Liver (tissue), 9 donors: ENCODE measurements around the gene TMSB4X. TPM values are rescaled to one million over a fixed set of nuclear protein-coding genes. Genes with fewer than 3 reads are reported as not detected.

Experiments
- DNase-seq: peaks from one replicate; pipeline ENCODE4 v3.0.0-alpha.2; 2017; ENCODE audit warnings: low spot score
- H3K27ac ChIP-seq, 2 donors: one replicate each; pipeline ENCODE4 v1.7.0; 2013; ENCODE audit warnings: inconsistent platforms in 2 of 2, low read length in 2 of 2, control low read depth in 1 of 2, low read depth in 1 of 2, mild to moderate bottlenecking in 1 of 2
- H3K27me3 ChIP-seq, 4 donors: one replicate each; pipeline versions ENCODE4 v1.6.1 to v1.7.0; 2013; ENCODE audit warnings: low read length in 3 of 4, inconsistent platforms in 1 of 4, mild to moderate bottlenecking in 1 of 4, moderate library complexity in 1 of 4; ENCODE audit not compliant: control insufficient read depth in 4 of 4, insufficient read depth in 4 of 4
- H3K36me3 ChIP-seq, 4 donors: one replicate each; pipeline versions ENCODE4 v1.6.1 to v1.7.0; 2013; ENCODE audit warnings: low read length in 3 of 4, mild to moderate bottlenecking in 3 of 4, low read depth in 1 of 4, moderate library complexity in 1 of 4; ENCODE audit not compliant: control insufficient read depth in 4 of 4, insufficient read depth in 3 of 4
- H3K4me1 ChIP-seq, 4 donors: one replicate each; pipeline versions ENCODE4 v1.6.1 to v1.7.0; 2013; ENCODE audit warnings: low read length in 3 of 4, mild to moderate bottlenecking in 3 of 4, moderate library complexity in 1 of 4; ENCODE audit not compliant: control insufficient read depth in 4 of 4, insufficient read depth in 4 of 4
- H3K4me3 ChIP-seq, 3 donors: one replicate each; pipeline versions ENCODE4 v1.6.1 to v1.7.0; 2013; ENCODE audit warnings: low read length in 3 of 3, control low read depth in 1 of 3, low read depth in 1 of 3, mild to moderate bottlenecking in 1 of 3
- H3K9ac ChIP-seq, 2 donors: one replicate each; pipeline ENCODE4 v1.7.0; 2013; ENCODE audit warnings: low read length in 2 of 2, mild to moderate bottlenecking in 2 of 2, moderate library complexity in 2 of 2, control low read depth in 1 of 2, low read depth in 1 of 2
- H3K9me3 ChIP-seq, 4 donors: one replicate each; pipeline versions ENCODE4 v1.6.1 to v1.7.0; 2013; ENCODE audit warnings: low read length in 3 of 4; ENCODE audit not compliant: control insufficient read depth in 4 of 4
- FOXA2 ChIP-seq: IDR thresholded peaks from 2 replicates; pipeline ENCODE4 v1.6.1; 2016; ENCODE audit warnings: antibody characterized with exemption
- GABPA ChIP-seq, 2 donors: IDR thresholded peaks in 1 of 2; conservative IDR thresholded peaks in 1 of 2; 2 replicates each; pipeline ENCODE4 v1.6.1; 2016; ENCODE audit warnings: antibody characterized with exemption in 2 of 2, mild to moderate bottlenecking in 1 of 2, moderate library complexity in 1 of 2
- HNF4A ChIP-seq, 2 donors: conservative IDR thresholded peaks; 2 replicates each; pipeline ENCODE4 v1.6.1; 2016; ENCODE audit warnings: antibody characterized with exemption in 2 of 2, mild to moderate bottlenecking in 2 of 2
- HNF4G ChIP-seq: IDR thresholded peaks from 2 replicates; pipeline ENCODE4 v1.6.1; 2016; ENCODE audit warnings: antibody characterized with exemption
- JUND ChIP-seq, 2 donors: IDR thresholded peaks; 2 replicates each; pipeline ENCODE4 v1.6.1; 2016; ENCODE audit warnings: antibody characterized with exemption in 2 of 2
- MAX ChIP-seq: IDR thresholded peaks from 2 replicates; pipeline ENCODE4 v1.6.1; 2016; ENCODE audit warnings: antibody characterized with exemption
- NR2F2 ChIP-seq: IDR thresholded peaks from 2 replicates; pipeline ENCODE4 v1.6.1; 2016; ENCODE audit warnings: antibody characterized with exemption
- RAD21 ChIP-seq, 2 donors: IDR thresholded peaks; 2 replicates each; pipeline ENCODE4 v1.6.1; 2016; ENCODE audit warnings: antibody characterized with exemption in 2 of 2, mild to moderate bottlenecking in 2 of 2
- REST ChIP-seq: IDR thresholded peaks from 2 replicates; pipeline ENCODE4 v1.6.1; 2016; ENCODE audit warnings: antibody characterized with exemption, mild to moderate bottlenecking
- RXRA ChIP-seq, 2 donors: IDR thresholded peaks; 2 replicates each; pipeline ENCODE4 v1.6.1; 2017 to 2018; ENCODE audit warnings: antibody characterized with exemption in 2 of 2, mild to moderate bottlenecking in 1 of 2
- SP1 ChIP-seq: IDR thresholded peaks from 2 replicates; pipeline ENCODE4 v1.6.1; 2018; ENCODE audit warnings: antibody characterized with exemption, mild to moderate bottlenecking
- TAF1 ChIP-seq: conservative IDR thresholded peaks from 2 replicates; pipeline ENCODE4 v1.6.1; 2016; ENCODE audit warnings: antibody characterized with exemption, mild to moderate bottlenecking
- WGBS: extraction: QIAGEN DNeasy Blood & Tissue Kit; methylation state at CpG from one replicate; pipeline ENCODE4 v1.1.7; 2013; 5-methylcytosine and 5-hydroxymethylcytosine counted together
- polyA plus RNA-seq, 2 donors: library from polyadenylated mRNA; stranded (reverse) in 1 of 2; unstranded in 1 of 2; fragments of 200-250 nt in 1 of 2; fragments of >200 nt in 1 of 2; fragmentation: Nextera tagmentation in 1 of 2; extraction: Ambion mirVana in 1 of 2; gene quantifications; one replicate each; pipeline versions ENCODE4 v1.2.1 to v1.2.3, GENCODE V29; 2013 to 2015
- total RNA-seq, 2 donors: library from RNA; depleted of rRNA; stranded (reverse); fragments of >200 nt; gene quantifications; one replicate each; pipeline ENCODE4 v1.2.3, GENCODE V29; 2014
- TF ChIP-seq, protein P1 (sequence below): IDR thresholded peaks from 2 replicates; pipeline ENCODE4 v1.6.1; 2016; ENCODE audit warnings: antibody characterized with exemption
- donor health status: healthy.
- donor health status: healthy.
- donor health status: healthy.
- donor health status: healthy.
- donor health status: healthy.

TMSB4X gene
- total and polyA plus RNA-seq, 4 donors: 658 to 1,704 (median 816) TPM

DNA sequence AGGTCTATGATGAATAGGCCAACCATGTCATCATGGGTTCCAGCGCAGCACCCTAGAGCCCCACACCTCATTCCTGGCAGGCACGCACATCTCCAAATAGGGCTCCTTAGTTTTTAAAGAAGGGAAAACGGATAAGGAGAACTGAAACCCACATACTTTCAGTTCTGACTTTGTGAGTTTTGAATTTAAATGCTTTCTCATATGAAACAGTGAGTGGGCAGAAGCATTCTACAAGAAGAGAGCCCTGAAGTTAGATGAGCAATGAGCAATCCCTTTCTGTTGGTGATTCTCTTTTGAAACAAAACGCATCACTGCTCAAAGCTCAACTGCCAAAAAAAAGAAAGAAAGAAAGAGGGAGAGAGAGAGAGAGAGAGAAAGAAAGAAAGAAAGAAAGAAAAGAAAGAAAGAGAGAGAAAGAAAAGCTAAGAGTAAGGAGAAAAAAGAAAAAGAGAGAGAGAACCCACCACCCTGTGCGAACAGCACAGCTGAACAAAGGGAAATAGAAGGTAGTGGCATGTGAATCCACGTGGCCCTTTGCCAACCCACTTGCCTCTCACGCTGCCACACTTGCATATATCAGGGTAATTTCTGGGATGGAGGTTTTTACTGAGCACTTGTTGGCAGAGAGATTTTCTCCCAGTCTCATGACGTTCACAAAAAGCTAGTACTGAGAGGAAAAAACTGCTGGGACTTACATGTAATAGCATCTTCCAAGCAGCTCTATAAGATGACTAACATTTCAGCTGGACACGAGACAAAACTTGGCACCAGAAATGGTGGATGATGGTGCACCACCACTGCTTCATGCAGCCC lies 31.0 kb downstream of the TMSB4X start:
- Histone ChIP-seq H3K4me1 (peaks cover 0 to 10% (median 5%) of the 10 kb centered on the region in 4 donors), H3K36me3 (no peaks in the 10 kb centered on the region), H3K9me3 (no peaks in the 10 kb centered on the region), H3K4me3 (no peak overlapping the region), H3K27me3 (no peaks in the 10 kb centered on the region), H3K9ac (no peak overlapping the region), H3K27ac (no peak overlapping the region)
- 72% methylated on average over 9 of the region's 9 CpGs for WGBS
- no peak for DNase-seq
- TF ChIP-seq GABPA (IDR thresholded peaks at IDR 0.05 in 1 of 2, conservative IDR thresholded peaks at IDR 0.05 in 1 of 2): no peak
- no peak for TF ChIP-seq TAF1
- no peak for TF ChIP-seq SP1
- TF ChIP-seq RAD21 (IDR thresholded peaks at IDR 0.05): no peak
- TF ChIP-seq JUND (IDR thresholded peaks at IDR 0.05): no peak
- TF ChIP-seq NR2F2: no peak

DNA sequence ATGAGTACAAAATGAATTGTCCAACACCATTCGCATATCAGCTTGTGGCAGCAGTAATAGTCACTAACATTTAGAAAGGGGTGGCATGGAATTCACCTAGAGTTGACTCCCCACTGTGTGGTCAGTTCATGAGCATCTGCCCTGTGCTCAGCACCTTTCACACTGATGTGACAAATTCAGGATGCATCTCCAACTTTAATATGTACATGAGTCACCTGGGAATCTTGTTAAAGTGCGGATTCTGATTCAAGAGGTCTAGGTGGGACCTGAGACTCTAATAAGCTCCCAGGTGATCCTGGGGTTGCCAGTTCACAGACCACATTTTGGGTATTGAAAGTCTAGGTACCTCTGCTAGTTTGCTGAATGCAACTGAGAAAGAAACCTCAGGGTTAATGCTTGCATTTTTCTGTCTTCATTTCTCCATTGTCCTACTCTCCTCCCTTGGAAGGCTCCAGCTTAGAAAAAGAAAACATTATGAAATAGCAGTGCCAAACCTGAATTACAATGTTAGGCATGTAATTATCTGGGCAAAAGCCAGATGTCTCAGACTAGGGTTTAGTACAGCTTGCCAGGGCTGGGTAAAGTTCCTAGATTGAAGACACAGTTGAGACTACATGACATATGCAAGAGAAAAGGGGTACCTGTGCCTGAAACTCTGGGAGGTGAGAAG lies 32.7 kb downstream of the TMSB4X start:
- Histone ChIP-seq H3K27me3 (no peaks in the 10 kb centered on the region), H3K9ac (no peak overlapping the region), H3K27ac (no peak overlapping the region), H3K36me3 (no peaks in the 10 kb centered on the region), H3K4me3 (no peak overlapping the region), H3K4me1 (peaks cover 0 to 10% (median 5%) of the 10 kb centered on the region in 4 donors), H3K9me3 (no peaks in the 10 kb centered on the region)
- DNase-seq: no peak
- 97% methylated on average over 2 of the region's 2 CpGs for WGBS
- peak in 1 of 2 donors; percentile 3 for TF ChIP-seq HNF4A (conservative IDR thresholded peaks at IDR 0.05)
- TF ChIP-seq MAX: no peak
- TF ChIP-seq TAF1: no peak
- TF ChIP-seq NR2F2: no peak

GRCh38 chrX:13008189-13008533 lies 33.3 kb downstream of the TMSB4X start:
- H3K9me3 ChIP-seq: no peaks in the 10 kb centered on the region
- DNase-seq: no peak
- H3K27ac ChIP-seq: no peak overlapping the region
- no peaks in the 10 kb centered on the region for H3K27me3 ChIP-seq
- H3K36me3 ChIP-seq: no peaks in the 10 kb centered on the region
- H3K4me1 ChIP-seq: peaks cover 0 to 10% (median 5%) of the 10 kb centered on the region in 4 donors
- H3K4me3 ChIP-seq: no peak overlapping the region
- no peak overlapping the region for H3K9ac ChIP-seq
- TF ChIP-seq, protein P1, sequence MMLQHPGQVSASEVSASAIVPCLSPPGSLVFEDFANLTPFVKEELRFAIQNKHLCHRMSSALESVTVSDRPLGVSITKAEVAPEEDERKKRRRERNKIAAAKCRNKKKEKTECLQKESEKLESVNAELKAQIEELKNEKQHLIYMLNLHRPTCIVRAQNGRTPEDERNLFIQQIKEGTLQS: no peak
- TF ChIP-seq REST: no peak
- no peak for TF ChIP-seq MAX
- TF ChIP-seq RXRA (IDR thresholded peaks at IDR 0.05): no peak
- no peak for TF ChIP-seq FOXA2
- TF ChIP-seq HNF4G: no peak
- TF ChIP-seq SP1: no peak
- WGBS: 71% methylated on average over 2 of the region's 2 CpGs
